Vagina (tissue), 2 donors: ENCODE measurements around the gene HMGXB3.

Source experiments
- POLR2A ChIP-seq, 2 donors: fragments of 450-650 bp; IDR thresholded peaks; one replicate each; pipeline ENCODE4 v1.6.1; 2017; ENCODE audit warnings: antibody characterized with exemption in 2 of 2, mild to moderate bottlenecking in 2 of 2, moderate library complexity in 2 of 2
- POLR2AphosphoS5 ChIP-seq, 2 donors: sonication (generic); formaldehyde crosslinking; IDR thresholded peaks; one replicate each; pipeline ENCODE4 v1.9.0; 2017; ENCODE audit warnings: antibody characterized with exemption in 2 of 2, mild to moderate bottlenecking in 2 of 2, low read depth in 1 of 2; ENCODE audit not compliant: insufficient read depth in 1 of 2
- TF ChIP-seq, protein P1 (sequence below), 3 experiments: fragments of 450-650 bp in 2 of 3; fragments of 200-600 bp in 1 of 3; sonication (generic) in 1 of 3; IDR thresholded peaks; one replicate each; pipeline ENCODE4 v1.5.1; 2017 to 2019; ENCODE audit warnings: antibody characterized with exemption in 3 of 3, mild to moderate bottlenecking in 2 of 3, moderate library complexity in 2 of 3

DNA sequence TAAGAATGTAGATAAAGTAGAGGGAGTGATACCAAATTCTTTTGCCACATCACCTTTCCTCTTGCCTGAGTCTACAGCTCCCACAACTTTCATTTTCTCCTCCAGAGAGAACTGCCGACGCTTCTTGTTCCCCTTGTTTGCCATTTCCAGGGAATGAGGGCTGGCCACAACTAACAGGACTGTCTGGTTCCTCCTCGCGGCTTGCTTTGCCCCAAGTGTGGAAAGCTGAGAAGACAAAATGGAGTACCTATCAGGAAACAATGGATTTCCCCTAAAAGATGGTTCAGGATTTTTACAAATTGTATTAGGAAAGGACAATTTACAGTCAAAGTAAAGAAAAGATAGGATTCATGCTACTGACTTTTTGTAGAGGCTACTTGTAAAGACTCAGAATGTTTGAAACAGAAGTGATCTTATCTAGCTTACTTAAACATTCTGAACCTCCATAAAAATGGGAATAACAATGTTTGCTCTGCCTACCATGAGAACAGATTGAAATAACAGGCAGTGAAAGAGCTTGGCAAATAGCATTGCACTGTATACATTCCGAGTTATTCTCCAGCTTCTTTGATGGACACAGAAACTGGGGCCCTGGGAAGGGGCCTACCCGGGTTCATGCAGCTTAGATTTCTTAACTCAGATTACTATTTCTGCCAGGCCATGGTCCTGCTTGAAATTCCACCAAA lies 4.2 kb upstream of the HMGXB3 start:
- TF ChIP-seq, protein P1, sequence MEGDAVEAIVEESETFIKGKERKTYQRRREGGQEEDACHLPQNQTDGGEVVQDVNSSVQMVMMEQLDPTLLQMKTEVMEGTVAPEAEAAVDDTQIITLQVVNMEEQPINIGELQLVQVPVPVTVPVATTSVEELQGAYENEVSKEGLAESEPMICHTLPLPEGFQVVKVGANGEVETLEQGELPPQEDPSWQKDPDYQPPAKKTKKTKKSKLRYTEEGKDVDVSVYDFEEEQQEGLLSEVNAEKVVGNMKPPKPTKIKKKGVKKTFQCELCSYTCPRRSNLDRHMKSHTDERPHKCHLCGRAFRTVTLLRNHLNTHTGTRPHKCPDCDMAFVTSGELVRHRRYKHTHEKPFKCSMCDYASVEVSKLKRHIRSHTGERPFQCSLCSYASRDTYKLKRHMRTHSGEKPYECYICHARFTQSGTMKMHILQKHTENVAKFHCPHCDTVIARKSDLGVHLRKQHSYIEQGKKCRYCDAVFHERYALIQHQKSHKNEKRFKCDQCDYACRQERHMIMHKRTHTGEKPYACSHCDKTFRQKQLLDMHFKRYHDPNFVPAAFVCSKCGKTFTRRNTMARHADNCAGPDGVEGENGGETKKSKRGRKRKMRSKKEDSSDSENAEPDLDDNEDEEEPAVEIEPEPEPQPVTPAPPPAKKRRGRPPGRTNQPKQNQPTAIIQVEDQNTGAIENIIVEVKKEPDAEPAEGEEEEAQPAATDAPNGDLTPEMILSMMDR (IDR thresholded peaks at IDR 0.05): no peak
- TF ChIP-seq POLR2A (IDR thresholded peaks at IDR 0.05) (no peak), POLR2AphosphoS5 (IDR thresholded peaks at IDR 0.05; ENCODE audit: insufficient read depth in 1 of 2, low read depth in 1 of 2) (no peak)
